ENCODE measurements around the gene BPIFB3.

- TF ChIP-seq SPI1 (IDR thresholded peaks at IDR 0.05; ENCODE audit: low read depth, low read length): no peak
- no peak for TF ChIP-seq POLR2AphosphoS5 (IDR thresholded peaks at IDR 0.05; ENCODE audit: low read depth, low read length)
Measured at GRCh38 chr20:33120934-33121333, 67.2 kb downstream of the BPIFB3 start.
